IPS-11a (cell line): ENCODE results near the gene IFITM2.
"Not testable (repeated sequence)": the region's sequence is repeated elsewhere in the genome, so short reads cannot be mapped to it uniquely, and the experiment has no call there.

Experiments
- H3K4me3 ChIP-seq: one replicate; pipeline ENCODE4 v1.5.1; 2013; ENCODE audit warnings: low read depth, low read length, control low read depth

Gene IFITM2

DNA sequence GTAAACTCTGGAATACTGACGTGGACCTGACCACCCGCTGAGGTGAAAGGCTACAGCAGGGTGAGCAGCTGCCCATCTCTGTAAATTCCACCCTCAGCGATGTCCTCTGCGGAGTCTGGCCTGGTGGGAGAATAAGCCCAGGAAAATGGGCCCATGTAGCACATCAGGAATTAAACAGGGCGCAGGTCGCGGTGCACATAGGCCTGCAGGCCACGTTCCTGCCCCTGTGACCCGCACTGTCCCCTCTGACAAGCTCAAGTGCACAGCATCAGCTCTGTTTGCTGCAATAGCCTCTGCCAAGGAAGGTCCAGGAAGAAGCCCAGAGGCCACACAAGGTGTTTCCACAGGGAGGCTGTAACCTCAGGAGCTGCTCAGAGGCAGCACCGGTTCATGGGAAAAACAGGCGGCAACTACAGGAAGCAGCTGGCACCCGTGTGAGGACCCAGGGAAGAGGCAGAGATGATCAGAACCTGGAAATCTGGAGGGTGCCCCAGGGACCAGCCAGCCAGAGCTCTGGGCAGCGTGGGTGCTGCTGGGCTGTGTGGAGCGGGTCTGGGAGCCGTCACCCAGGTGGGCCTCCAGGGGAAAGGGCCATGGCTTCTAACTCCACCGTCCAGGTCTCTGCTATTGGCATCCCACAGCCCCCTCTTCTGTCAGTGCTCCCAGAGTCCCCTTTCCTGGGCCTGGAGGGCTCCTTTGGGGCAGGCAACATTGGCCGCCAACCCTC is 808 bp upstream of the IFITM2 start:
- no peak overlapping the region for H3K4me3 ChIP-seq

DNA sequence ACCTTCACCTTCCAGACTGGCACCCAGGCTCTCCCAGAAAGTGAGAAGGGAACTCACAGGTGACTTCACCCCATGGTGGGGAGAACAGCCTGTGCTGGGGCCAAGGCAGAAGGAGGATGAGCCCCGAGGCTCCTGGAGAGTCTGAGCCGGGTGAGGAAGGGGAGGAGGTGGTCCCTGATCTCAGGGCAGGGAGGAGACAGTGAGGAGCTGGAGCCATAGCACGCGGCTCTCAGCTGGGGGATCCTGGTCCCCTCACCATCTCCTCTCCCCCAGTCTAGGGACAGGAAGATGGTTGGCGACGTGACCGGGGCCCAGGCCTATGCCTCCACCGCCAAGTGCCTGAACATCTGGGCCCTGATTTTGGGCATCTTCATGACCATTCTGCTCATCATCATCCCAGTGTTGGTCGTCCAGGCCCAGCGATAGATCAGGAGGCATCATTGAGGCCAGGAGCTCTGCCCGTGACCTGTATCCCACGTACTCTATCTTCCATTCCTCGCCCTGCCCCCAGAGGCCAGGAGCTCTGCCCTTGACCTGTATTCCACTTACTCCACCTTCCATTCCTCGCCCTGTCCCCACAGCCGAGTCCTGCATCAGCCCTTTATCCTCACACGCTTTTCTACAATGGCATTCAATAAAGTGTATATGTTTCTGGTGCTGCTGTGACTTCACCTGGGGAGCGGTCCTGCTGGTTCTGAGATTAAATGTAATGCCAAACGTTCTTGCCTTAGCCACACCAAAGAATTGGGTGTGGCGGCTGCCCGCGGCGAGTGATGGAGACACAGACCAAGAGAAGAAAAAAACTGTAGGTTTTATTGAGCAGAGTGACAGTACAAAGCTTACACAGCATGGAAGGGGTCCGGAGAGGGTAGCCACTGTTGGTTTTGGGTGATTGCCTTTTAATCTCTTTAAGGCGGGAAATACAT is 1.4 kb downstream of the IFITM2 start:
- not testable (repeated sequence) for H3K4me3 ChIP-seq

DNA sequence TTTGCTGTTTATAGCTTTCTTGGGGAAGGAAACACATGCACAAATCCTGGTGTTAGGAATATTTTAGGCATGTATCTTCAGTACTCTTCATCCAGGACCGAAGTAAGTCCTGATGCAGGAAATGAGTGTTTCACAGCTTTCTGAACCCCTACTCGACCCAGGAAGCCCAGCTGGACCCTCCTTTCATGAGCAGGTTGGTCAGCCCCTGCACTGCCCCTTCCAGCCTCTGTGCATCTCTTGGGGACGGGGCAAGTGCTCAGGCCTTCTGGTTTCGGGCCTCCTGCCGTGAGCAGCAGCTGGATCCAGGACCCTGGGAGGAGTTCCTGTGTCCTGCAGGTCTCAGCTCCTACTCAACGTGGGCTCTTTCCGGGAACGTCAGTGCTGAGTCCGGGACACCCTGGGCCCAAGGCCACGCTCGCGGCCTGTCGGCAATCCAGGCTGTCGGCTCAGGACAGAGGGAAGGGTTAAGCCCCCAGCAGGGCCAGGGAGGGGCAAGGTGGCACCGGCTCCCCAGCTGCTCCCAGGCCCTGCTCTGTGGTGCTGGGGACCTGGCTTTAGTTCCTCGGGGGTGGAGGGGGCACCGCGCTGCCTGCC is 2.5 kb downstream of the IFITM2 start:
- not testable (repeated sequence) for H3K4me3 ChIP-seq

DNA sequence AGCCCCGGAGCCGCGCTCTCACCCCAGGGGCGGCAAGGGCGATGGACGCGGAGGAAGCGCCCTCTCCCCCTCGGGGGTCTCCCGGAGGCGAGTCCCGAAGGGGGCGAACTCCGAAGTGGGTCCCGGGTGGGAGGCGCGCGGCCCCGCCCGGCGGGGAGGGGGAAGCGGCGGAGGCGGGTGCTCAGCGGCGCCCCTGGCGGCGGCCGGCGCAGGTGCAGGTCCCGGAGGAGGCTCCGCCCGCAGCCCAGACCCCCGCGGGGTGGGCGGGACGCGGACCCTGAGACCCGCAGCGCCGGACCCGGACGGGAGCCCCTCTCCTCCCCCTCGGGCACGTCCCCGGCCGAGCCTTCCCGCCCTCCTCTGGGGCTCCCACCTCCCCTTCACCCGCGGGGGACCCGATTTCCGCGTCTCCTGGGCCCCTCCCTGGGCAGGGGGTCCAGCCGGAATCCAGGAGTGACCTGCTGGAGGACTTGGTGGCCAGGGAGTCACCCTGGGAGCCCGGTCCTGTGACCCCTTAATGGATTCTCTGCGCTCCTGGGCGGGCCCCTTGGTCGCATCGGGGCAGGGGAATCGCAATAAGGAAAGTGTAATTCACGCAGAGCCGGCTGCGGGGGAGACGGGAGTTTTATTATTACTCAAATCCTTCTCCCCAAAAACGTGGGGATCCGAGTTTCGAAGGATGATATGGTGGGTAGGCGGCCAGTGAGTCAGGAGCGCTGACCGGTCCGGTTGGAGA is 3.6 kb downstream of the IFITM2 start:
- H3K4me3 ChIP-seq: not testable (repeated sequence)

DNA sequence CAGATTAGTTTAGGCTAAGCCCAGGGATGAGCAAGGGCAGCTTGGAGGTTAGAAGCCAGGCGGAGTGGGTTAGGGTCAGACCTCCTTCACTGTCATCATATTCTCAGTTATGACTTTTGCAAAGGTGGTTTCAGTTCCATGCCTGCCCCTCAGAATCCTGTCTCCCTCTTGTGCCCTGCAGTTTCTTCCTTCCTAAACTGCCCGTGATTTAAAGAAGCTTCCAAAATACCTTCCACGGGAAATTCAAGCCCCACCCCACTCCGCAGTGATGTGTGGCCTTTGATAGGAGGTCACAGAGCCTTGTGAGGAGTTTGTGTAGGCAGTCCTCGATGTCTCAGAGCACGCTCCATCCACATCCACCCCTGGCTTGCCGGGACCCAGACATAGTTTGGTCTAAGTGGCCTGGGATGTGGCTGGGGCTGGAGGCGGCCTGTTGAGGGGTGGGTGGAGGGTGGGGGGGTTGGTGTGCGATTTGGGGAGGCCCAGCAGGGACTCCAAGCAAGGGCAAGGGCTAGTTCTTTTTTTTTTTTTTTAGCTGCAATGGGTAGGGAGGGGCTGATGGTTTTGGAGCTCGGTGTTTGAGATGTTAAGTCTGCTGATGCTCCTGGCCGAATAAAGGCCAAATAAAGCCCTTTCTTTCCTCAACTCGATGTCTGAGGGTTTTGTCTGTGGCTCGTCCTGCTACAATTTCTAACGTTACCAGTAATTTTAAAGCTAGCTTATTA is 4.6 kb downstream of the IFITM2 start:
- H3K4me3 ChIP-seq: no peak overlapping the region

DNA sequence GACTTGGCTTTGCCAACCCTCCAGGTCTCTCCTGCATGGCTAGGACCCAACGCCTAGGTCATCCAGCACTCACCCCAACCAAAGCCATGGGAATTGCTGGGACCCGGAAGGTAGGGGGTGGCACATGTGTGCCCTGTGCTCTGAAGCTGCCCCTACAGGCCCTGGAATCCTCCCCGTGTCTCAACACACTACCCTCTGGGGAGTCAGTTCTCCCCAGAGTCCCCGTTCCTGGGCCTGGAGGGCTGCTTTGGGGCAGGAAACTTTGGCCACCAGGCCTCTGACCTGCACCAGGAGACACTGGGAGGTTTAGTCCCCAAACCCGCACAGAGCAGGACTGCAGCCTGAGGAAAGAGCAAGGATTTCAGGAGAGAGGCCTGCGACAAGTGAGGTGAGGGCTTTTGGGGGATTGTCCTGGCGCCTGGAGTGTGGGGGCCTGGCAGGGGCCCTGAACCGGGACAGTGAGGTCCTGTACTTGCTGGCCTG is 5.7 kb downstream of the IFITM2 start:
- H3K4me3 ChIP-seq: no peak overlapping the region

DNA sequence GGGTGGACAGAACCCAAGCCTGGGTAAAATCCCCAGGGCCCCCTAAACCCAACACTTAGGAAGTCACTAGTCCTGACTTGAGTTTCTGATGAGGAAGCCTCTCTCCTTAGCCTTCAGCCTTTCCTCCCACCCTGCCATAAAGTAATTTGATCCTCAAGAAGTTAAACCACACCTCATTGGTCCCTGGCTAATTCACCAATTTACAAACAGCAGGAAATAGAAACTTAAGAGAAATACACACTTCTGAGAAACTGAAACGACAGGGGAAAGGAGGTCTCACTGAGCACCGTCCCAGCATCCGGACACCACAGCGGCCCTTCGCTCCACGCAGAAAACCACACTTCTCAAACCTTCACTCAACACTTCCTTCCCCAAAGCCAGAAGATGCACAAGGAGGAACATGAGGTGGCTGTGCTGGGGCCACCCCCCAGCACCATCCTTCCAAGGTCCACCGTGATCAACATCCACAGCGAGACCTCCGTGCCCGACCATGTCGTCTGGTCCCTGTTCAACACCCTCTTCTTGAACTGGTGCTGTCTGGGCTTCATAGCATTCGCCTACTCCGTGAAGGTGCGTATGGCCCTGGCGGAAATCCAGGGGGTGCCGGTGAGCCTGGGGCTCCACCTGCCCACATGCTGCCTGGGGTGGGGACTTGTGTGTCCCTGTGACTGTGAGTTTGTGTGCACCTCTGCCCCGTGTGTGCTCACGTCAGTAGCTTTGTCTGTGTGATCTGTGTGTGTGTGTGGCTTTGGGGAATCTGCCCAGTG is 6.4 kb downstream of the IFITM2 start, which contains the start of gene IFITM1:
Gene IFITM1, plus strand, starts transcription at position 254 of the 767 bp plus-strand sequence. Its CDS starts 131 bp downstream, at position 385.
- peak within 1 kb of the TSS; percentile 75 for H3K4me3 ChIP-seq

DNA sequence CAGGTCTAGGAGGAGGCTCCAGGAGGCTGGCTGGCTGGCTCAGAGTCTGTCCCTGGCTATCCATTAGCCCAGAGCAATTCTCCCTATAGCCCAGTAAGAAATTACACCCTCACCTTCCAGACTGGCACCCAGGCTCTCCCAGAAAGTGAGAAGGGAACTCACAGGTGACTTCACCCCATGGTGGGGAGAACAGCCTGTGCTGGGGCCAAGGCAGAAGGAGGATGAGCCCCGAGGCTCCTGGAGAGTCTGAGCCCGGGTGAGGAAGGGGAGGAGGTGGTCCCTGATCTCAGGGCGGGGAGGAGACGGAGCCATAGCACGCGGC is 6.9 kb downstream of the IFITM2 start:
- H3K4me3 ChIP-seq: peak overlapping the region; percentile 75

DNA sequence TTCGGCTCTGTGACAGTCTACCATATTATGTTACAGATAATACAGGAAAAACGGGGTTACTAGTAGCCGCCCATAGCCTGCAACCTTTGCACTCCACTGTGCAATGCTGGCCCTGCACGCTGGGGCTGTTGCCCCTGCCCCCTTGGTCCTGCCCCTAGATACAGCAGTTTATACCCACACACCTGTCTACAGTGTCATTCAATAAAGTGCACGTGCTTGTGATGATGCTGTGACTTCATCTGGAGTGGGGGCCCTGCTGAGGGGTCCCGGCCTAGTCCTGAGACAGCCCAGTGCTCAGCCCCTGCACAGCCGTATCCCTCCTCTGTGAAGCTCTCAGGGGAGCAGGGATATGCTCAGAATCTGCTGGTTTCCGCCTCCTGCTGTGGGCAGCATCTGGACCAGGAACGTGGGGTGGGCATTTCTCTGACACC is 7.5 kb downstream of the IFITM2 start:
- H3K4me3 ChIP-seq: peak overlapping the region; percentile 75

DNA sequence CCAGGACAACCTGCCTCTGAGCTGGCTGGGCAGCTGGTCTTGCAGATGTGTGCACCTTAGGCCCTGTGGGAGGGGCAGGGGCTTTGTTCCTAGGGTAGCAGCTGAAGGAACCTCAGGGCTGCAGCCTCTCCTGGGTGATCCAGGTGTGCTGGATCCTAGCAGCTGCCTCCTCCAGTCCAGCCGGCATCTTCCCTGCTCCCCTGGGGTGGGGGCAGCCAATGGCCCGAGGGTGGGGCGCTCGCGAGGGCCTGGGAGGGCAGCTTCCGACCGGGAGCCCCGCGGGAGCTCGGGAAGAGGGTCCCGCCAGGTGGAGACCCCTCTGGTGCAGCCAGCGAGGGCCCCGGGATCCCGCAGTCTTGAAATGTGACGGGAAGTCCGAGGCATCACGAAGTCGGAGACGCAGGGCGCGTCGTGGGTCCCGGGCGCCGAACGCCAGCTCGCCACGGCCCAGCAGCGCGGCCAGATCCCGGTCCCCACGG is 7.9 kb downstream of the IFITM2 start:
- peak overlapping the region; percentile 75 for H3K4me3 ChIP-seq

DNA sequence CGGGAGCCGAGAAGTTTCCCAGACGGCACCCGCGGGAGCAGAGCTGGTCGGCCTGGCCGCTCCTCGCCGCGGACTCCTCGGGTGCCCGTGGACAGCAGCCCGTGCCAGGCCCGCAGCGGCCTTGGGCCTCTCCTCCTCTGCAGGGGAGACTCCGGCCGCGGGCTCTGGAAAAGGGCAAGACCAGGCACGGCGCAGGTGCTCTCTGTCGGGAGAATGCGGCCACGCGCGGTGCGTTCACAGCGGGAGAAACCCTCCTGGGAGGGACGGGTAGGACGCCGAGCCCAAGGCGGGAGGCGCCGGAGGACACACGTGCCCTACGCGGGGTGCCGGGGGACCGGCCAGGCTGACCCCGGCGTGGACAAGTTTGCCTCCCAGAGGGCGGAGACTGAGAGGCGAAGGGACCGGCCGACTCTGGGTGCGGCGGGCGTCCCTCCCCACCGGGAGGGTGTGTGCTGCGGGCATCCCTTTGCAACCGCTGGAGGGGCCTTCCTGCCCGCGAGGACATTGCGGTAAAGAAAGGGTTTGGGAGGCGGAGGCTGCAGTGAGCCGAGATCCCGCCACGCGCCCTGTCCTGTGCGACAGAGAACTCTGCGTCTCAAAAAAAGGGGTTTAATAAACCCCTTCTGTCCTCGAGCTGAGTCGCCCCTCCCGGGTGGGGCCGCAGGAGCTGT is 8.6 kb downstream of the IFITM2 start:
- H3K4me3 ChIP-seq: peak overlapping the region; percentile 75

DNA sequence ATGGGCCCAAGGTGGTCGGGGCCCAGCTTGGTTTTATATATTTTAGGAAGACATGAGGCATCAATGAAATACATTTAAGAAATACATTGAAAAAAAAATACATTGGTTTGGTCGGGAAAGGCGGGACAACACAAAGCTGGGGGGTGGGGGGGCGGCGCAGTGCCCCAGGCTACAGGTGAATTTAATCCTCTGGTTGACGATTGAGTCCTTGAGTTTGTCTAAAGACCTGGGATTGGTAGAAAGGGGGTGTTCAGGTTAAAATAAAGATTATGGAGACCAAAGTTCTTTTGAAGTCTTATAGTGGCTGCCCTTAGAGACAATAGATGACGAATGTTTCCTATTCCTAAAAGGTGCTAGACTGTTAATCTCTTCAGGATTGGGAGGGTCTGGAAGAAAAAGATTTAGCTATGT is 9.3 kb downstream of the IFITM2 start:
- peak overlapping the region; percentile 75 for H3K4me3 ChIP-seq

DNA sequence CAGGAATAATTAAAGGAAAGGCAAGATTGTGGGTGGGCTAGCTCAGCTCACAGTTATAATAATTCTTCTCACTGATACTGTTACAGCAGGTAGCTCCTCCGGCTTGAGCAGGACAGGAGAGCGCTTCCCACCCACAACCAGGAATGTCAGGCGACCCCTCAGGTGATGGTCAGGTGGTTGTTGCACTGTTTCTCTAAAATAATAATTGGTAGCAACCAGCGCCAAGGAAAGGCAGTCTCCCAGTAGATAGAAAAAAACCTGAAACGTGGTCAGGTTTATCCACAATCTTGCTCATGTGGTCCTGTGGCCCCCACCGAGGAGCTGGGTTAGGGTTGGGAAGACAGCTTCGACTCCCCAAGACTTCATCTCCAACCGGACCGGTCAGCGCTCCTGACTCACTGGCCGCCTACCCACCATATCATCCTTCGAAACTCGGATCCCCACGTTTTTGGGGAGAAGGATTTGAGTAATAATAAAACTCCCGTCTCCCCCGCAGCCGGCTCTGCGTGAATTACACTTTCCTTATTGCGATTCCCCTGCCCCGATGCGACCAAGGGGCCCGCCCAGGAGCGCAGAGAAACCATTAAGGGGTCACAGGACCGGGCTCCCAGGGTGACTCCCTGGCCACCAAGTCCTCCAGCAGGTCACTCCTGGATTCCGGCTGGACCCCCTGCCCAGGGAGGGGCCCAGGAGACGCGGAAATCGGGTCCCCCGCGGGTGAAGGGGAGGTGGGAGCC is 10.2 kb downstream of the IFITM2 start:
- not testable (repeated sequence) for H3K4me3 ChIP-seq

DNA sequence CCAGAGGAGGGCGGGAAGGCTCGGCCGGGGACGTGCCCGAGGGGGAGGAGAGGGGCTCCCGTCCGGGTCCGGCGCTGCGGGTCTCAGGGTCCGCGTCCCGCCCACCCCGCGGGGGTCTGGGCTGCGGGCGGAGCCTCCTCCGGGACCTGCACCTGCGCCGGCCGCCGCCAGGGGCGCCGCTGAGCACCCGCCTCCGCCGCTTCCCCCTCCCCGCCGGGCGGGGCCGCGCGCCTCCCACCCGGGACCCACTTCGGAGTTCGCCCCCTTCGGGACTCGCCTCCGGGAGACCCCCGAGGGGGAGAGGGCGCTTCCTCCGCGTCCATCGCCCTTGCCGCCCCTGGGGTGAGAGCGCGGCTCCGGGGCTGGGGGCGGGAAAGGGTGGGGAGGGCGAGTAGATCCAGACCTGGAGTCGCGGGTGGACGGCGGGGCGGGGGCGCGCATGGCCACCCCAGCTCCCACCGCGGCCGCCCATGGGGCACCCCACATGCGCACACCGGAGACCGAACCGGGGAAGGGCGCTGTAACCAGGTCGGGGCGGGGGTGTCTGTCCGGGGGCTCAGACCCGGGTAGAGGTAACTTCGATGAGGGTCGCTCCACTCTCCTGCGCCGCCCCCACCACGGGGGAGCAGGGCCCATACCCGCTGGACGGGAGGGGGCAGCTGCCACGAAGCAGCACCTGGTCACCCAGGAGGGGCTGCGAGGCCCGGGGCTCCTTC is 10.9 kb downstream of the IFITM2 start:
- H3K4me3 ChIP-seq: not testable (repeated sequence)

DNA sequence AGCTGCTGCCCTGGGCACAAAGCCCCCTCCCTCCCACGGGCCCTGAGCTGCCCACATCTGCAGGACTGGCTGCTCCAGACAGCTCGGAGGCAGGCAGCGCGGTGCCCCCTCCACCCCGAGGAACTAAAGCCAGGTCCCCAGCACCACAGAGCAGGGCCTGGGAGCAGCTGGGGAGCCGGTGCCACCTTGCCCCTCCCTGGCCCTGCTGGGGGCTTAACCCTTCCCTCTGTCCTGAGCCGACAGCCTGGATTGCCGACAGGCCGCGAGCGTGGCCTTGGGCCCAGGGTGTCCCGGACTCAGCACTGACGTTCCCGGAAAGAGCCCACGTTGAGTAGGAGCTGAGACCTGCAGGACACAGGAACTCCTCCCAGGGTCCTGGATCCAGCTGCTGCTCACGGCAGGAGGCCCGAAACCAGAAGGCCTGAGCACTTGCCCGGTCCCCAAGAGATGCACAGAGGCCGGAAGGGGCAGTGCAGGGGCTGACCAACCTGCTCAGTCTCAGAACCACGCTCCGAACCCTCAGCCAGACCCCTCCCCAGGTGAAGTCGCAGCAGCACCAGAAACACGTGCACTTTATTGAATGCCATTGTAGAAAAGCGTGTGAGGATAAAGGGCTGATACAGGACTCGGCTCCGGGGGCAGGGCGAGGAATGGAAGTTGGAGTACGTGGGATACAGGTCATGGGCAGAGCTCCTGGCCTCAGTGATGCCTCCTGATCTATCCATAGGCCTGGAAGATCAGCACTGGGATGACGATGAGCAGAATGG is 11.7 kb downstream of the IFITM2 start:
- peak overlapping the region; percentile 6 for H3K4me3 ChIP-seq

DNA sequence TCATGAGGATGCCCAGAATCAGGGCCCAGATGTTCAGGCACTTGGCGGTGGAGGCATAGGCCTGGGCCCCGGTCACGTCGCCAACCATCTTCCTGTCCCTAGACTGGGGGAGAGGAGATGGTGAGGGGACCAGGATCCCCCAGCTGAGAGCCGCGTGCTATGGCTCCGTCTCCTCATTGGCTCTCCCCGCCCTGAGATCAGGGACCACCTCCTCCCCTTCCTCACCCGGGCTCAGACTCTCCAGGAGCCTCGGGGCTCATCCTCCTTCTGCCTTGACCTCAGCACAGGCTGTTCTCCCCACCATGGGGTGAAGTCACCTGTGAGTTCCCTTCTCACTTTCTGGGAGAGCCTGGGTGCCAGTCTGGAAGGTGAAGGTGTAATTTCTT is 12.3 kb downstream of the IFITM2 start:
- peak overlapping the region; percentile 6 for H3K4me3 ChIP-seq

DNA sequence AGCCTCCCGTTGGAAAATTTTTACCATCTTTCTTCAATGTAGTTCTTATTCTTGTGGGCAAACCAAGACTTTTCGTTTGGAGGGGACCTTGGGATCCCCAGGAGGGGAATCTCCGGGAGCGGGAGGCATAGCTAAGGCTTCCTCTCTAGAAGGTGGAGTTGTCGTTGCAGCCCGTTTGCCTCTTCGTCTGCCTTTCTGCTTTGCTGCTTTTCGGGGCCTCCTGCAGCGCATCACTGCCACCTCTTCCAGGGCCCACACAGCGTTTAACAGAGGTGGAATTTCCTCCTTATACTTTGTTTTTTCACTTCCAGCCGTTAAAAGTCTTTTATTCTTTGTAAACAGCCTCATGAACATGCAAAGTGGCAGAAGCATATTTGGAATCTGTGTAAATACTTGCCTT is 16.5 kb downstream of the IFITM2 start:
- no peak overlapping the region for H3K4me3 ChIP-seq
